Trophoblast cell (in vitro differentiated cells and primary cell): ENCODE results near the gene MXRA8.

Experiments
- DNase-seq, 2 donors: peaks; one replicate each; pipeline ENCODE4 v3.0.0-alpha.2; 2016
- H2AFZ ChIP-seq: 2 replicates; pipeline ENCODE4 v1.6.1; 2013; ENCODE audit warnings: low read length, moderate library complexity, mild to moderate bottlenecking; ENCODE audit not compliant: insufficient read depth, poor library complexity
- H2AK5ac ChIP-seq: 2 replicates; pipeline ENCODE4 v1.6.1; 2013; ENCODE audit warnings: mild to moderate bottlenecking, low read length
- H2BK120ac ChIP-seq: 2 replicates; pipeline ENCODE4 v1.6.1; 2013; ENCODE audit warnings: low read length, mild to moderate bottlenecking, moderate library complexity; ENCODE audit not compliant: insufficient read depth, poor library complexity
- H2BK12ac ChIP-seq: 2 replicates; pipeline ENCODE4 v1.6.1; 2013; ENCODE audit warnings: mild to moderate bottlenecking, low read length, moderate library complexity
- H2BK5ac ChIP-seq: 2 replicates; pipeline ENCODE4 v1.6.1; 2013; ENCODE audit warnings: low read length, low read depth, moderate library complexity, mild to moderate bottlenecking; ENCODE audit not compliant: poor library complexity
- H3K14ac ChIP-seq: 2 replicates; pipeline ENCODE4 v1.6.1; 2013; ENCODE audit warnings: mild to moderate bottlenecking, low read length
- H3K18ac ChIP-seq: 2 replicates; pipeline ENCODE4 v1.6.1; 2013; ENCODE audit warnings: mild to moderate bottlenecking, low read length
- H3K23ac ChIP-seq: 2 replicates; pipeline ENCODE4 v1.6.1; 2013; ENCODE audit warnings: low read length
- H3K27ac ChIP-seq: 2 replicates; pipeline ENCODE4 v1.5.1; 2013; ENCODE audit warnings: low read depth, mild to moderate bottlenecking, inconsistent platforms, low read length, moderate library complexity
- H3K27me3 ChIP-seq: 2 replicates; pipeline ENCODE4 v1.6.1; 2013; ENCODE audit warnings: inconsistent platforms, mild to moderate bottlenecking, low read length, moderate library complexity; ENCODE audit not compliant: insufficient read depth
- H3K36me3 ChIP-seq, 2 experiments: 1 replicate in 1 of 2; 2 replicates in 1 of 2; pipeline ENCODE4 v1.6.1; 2013; ENCODE audit warnings: low read length in 2 of 2, mild to moderate bottlenecking in 2 of 2, moderate library complexity in 1 of 2; ENCODE audit not compliant: insufficient read depth in 2 of 2, control insufficient read depth in 1 of 2
- H3K4ac ChIP-seq: 2 replicates; pipeline ENCODE4 v1.6.1; 2013; ENCODE audit warnings: low read depth, mild to moderate bottlenecking, low read length, moderate library complexity
- H3K4me1 ChIP-seq, 2 experiments: 1 replicate in 1 of 2; 2 replicates in 1 of 2; pipeline ENCODE4 v1.6.1; 2013; ENCODE audit warnings: low read length in 2 of 2, mild to moderate bottlenecking in 2 of 2, moderate library complexity in 1 of 2; ENCODE audit not compliant: insufficient read depth in 2 of 2, control insufficient read depth in 1 of 2
- H3K4me2 ChIP-seq: 2 replicates; pipeline ENCODE4 v1.6.1; 2013; ENCODE audit warnings: inconsistent platforms, mild to moderate bottlenecking, low read length, moderate library complexity
- H3K4me3 ChIP-seq: 2 replicates; pipeline ENCODE4 v1.5.1; 2013; ENCODE audit warnings: mild to moderate bottlenecking, low read depth, low read length, inconsistent platforms
- H3K79me1 ChIP-seq: one replicate; pipeline ENCODE4 v1.6.1; 2013; ENCODE audit warnings: low read length
- H3K79me2 ChIP-seq: 2 replicates; pipeline ENCODE4 v1.6.1; 2013; ENCODE audit warnings: low read length, mild to moderate bottlenecking; ENCODE audit not compliant: control insufficient read depth, insufficient read depth, poor library complexity
- H3K9ac ChIP-seq: 2 replicates; pipeline ENCODE4 v1.6.1; 2013; ENCODE audit warnings: mild to moderate bottlenecking, low read length
- H3K9me3 ChIP-seq: 2 replicates; pipeline ENCODE4 v1.6.1; 2013; ENCODE audit warnings: low read depth, mild to moderate bottlenecking, control low read depth, inconsistent platforms, low read length; ENCODE audit not compliant: insufficient read depth
- H4K12ac ChIP-seq: 2 replicates; pipeline ENCODE4 v1.6.1; 2013; ENCODE audit warnings: low read depth, mild to moderate bottlenecking, low read length, moderate library complexity
- H4K8ac ChIP-seq: 2 replicates; pipeline ENCODE4 v1.6.1; 2013; ENCODE audit warnings: low read depth, mild to moderate bottlenecking, low read length, moderate library complexity
- H4K91ac ChIP-seq: one replicate; pipeline ENCODE4 v1.6.1; 2013; ENCODE audit warnings: low read depth, mild to moderate bottlenecking, low read length, moderate library complexity
- WGBS: extraction: QIAGEN DNeasy Blood & Tissue Kit; methylation state at CpG from one replicate; pipeline ENCODE4 v1.1.7; 2013; ENCODE audit warnings: missing lambda C conversion rate; ENCODE audit not compliant: insufficient read length, insufficient coverage; ENCODE audit errors: extremely low coverage; 5-methylcytosine and 5-hydroxymethylcytosine counted together

The MXRA8 gene

GRCh38 chr1:1361982-1362423, 3.6 kb upstream of the MXRA8 start:
- Histone ChIP-seq H3K9ac (no peak overlapping the region), H3K18ac (no peak overlapping the region), H3K4me1 (peaks cover 26 to 30% of the 10 kb centered on the region in 2 experiments), H2AFZ (no peak overlapping the region), H2AK5ac (no peak overlapping the region), H3K14ac (no peak overlapping the region), H2BK12ac (peak overlapping the region; percentile 19), H3K23ac (no peak overlapping the region), H2BK5ac (no peak overlapping the region), H3K79me2 (peaks cover 21% of the 10 kb centered on the region), H3K9me3 (peaks cover 7% of the 10 kb centered on the region), H4K91ac (peak overlapping the region; percentile 7), H3K27me3 (no peaks in the 10 kb centered on the region), H3K4me2 (no peak overlapping the region), H4K12ac (no peak overlapping the region), H4K8ac (peak overlapping the region; percentile 8), H3K79me1 (peaks cover 42% of the 10 kb centered on the region), H3K4me3 (no peak overlapping the region), H2BK120ac (peak overlapping the region; percentile 14), H3K36me3 (no peaks in the 10 kb centered on the region), H3K27ac (peak overlapping the region; percentile 97), H3K4ac (no peak overlapping the region)
- WGBS, result no CpG with 5 or more reads among the region's 13 CpGs
- DNase-seq, result peak; percentile 73 to 83

GRCh38 chr1:1361233-1361981, 3.1 kb upstream of the MXRA8 start:
- no peak overlapping the region for H3K4me3 ChIP-seq
- H3K4ac ChIP-seq, result peak overlapping the region; percentile 3
- peak; percentile 56 to 78 for DNase-seq
- H3K36me3 ChIP-seq, result no peaks in the 10 kb centered on the region
- peak overlapping the region; percentile 53 for H2BK12ac ChIP-seq
- peak overlapping the region; percentile 71 for H4K91ac ChIP-seq
- H2BK5ac ChIP-seq, result peak overlapping the region; percentile 24
- no peaks in the 10 kb centered on the region for H3K27me3 ChIP-seq
- peak overlapping the region; percentile 8 for H4K8ac ChIP-seq
- H3K79me1 ChIP-seq, result peaks cover 46% of the 10 kb centered on the region
- peaks cover 29 to 34% of the 10 kb centered on the region in 2 experiments for H3K4me1 ChIP-seq
- no peak overlapping the region for H3K9ac ChIP-seq
- peaks cover 4% of the 10 kb centered on the region for H3K9me3 ChIP-seq
- H3K4me2 ChIP-seq, result no peak overlapping the region
- no peak overlapping the region for H3K23ac ChIP-seq
- peak overlapping the region; percentile 45 for H2AK5ac ChIP-seq
- peak overlapping the region; percentile 69 for H2BK120ac ChIP-seq
- peak overlapping the region; percentile 0 for H4K12ac ChIP-seq
- H3K18ac ChIP-seq, result peak overlapping the region; percentile 24
- peak overlapping the region; percentile 74 for H3K14ac ChIP-seq
- peak overlapping the region; percentile 97 for H3K27ac ChIP-seq
- peaks cover 24% of the 10 kb centered on the region for H3K79me2 ChIP-seq
- WGBS, result no CpG with 5 or more reads among the region's 35 CpGs
- no peak overlapping the region for H2AFZ ChIP-seq

GRCh38 chr1:1360506-1361169, 2.3 kb upstream of the MXRA8 start:
- WGBS, result no CpG with 5 or more reads among the region's 20 CpGs

GRCh38 chr1:1359664-1360468, 1.5 kb upstream of the MXRA8 start:
- H3K4me3 ChIP-seq, result no peak overlapping the region

More at GRCh38 chr1:1360506-1361169, 2.3 kb upstream of the MXRA8 start:
- Histone ChIP-seq H2AFZ (no peak overlapping the region), H4K12ac (no peak overlapping the region), H2AK5ac (peak overlapping the region; percentile 45), H3K4me1 (peaks cover 29 to 34% of the 10 kb centered on the region in 2 experiments), H2BK12ac (peak overlapping the region; percentile 53), H3K14ac (peak overlapping the region; percentile 74), H3K18ac (peak overlapping the region; percentile 24), H2BK5ac (peak overlapping the region; percentile 24), H4K8ac (peak overlapping the region; percentile 8), H3K9ac (no peak overlapping the region), H3K4me2 (peak overlapping the region; percentile 12), H3K4ac (peak overlapping the region; percentile 3), H3K79me2 (peaks cover 24% of the 10 kb centered on the region), H3K4me3 (peak overlapping the region; percentile 18), H4K91ac (peak overlapping the region; percentile 71), H2BK120ac (peak overlapping the region; percentile 69), H3K27ac (peak overlapping the region; percentile 97), H3K9me3 (no peaks in the 10 kb centered on the region), H3K27me3 (no peaks in the 10 kb centered on the region), H3K23ac (no peak overlapping the region), H3K36me3 (no peaks in the 10 kb centered on the region), H3K79me1 (peaks cover 46% of the 10 kb centered on the region)
- DNase-seq, result peak; percentile 91 to 93

More at GRCh38 chr1:1359664-1360468, 1.5 kb upstream of the MXRA8 start:
- Histone ChIP-seq H3K79me1 (peaks cover 48% of the 10 kb centered on the region), H3K27ac (peak overlapping the region; percentile 97), H3K79me2 (peaks cover 24% of the 10 kb centered on the region), H4K91ac (peak overlapping the region; percentile 91), H2BK12ac (peak overlapping the region; percentile 95), H4K8ac (peak overlapping the region; percentile 88), H2BK120ac (peak overlapping the region; percentile 99), H3K23ac (no peak overlapping the region), H3K4ac (peak overlapping the region; percentile 59), H2AFZ (peak overlapping the region; percentile 14), H2BK5ac (peak overlapping the region; percentile 84), H3K9ac (peak overlapping the region; percentile 30), H3K4me1 (peaks cover 30 to 37% of the 10 kb centered on the region in 2 experiments), H3K36me3 (peaks cover under 1 to 2% of the 10 kb centered on the region in 2 experiments), H3K27me3 (peaks cover under 1% of the 10 kb centered on the region), H3K14ac (peak overlapping the region; percentile 94), H3K18ac (peak overlapping the region; percentile 86), H4K12ac (peak overlapping the region; percentile 85), H3K9me3 (no peaks in the 10 kb centered on the region), H2AK5ac (peak overlapping the region; percentile 77), H3K4me2 (peak overlapping the region; percentile 49)
- DNase-seq, result peak in 1 of 2 donors; percentile 79
- WGBS, result no CpG with 5 or more reads among the region's 28 CpGs
